Measurements from ENCODE around the gene TSFM. TPM values are rescaled to one million over a fixed set of nuclear protein-coding genes. Genes with fewer than 3 reads are reported as not detected.

The TSFM gene
- total and polyA plus RNA-seq, 2 donors (not counting 1 experiment from before 2014, with no cell fraction given), result 15.5 to 16.8 TPM

- no peaks in the 10 kb centered on the region for H3K4me1 ChIP-seq (ENCODE audit: control insufficient read depth, extremely low read depth, insufficient read depth, low read length)
- H3K36me3 ChIP-seq (ENCODE audit: control insufficient read depth, insufficient read depth, low read length), result peaks cover 3% of the 10 kb centered on the region
- no peak for DNase-seq (ENCODE audit: low read depth in 2 of 2)
- no peak overlapping the region for H2AFZ ChIP-seq (ENCODE audit: low read length)
- H3K27me3 ChIP-seq (ENCODE audit: control insufficient read depth, insufficient read depth, low read length), result no peaks in the 10 kb centered on the region
- H3K27ac ChIP-seq (ENCODE audit: insufficient read depth, low read length), result no peak overlapping the region
- peak overlapping the region in 1 of 4 experiments; percentile 100 for H3K4me3 ChIP-seq (replicated peaks in 1 of 4; ENCODE audit: control extremely low read depth in 1 of 4, insufficient read depth in 1 of 4, low read depth in 3 of 4, low read length in 4 of 4)
- H3K4me2 ChIP-seq (ENCODE audit: extremely low read depth, insufficient read depth, low read length), result no peak overlapping the region
- no peaks in the 10 kb centered on the region for H3K9me3 ChIP-seq (ENCODE audit: control insufficient read depth, insufficient read depth, low read depth, low read length)
- H3K9ac ChIP-seq (ENCODE audit: insufficient read depth, low read length), result no peak overlapping the region
- H3K79me2 ChIP-seq (ENCODE audit: control insufficient read depth, insufficient read depth, low read length), result peaks cover 16% of the 10 kb centered on the region
- TF ChIP-seq EZH2 (IDR thresholded peaks at IDR 0.05; ENCODE audit: low read length, missing control alignments), result no peak
- no peak for TF ChIP-seq CTCF (conservative IDR thresholded peaks at IDR 0.05 in 1 of 2, IDR thresholded peaks at IDR 0.05 in 1 of 2; ENCODE audit: low read depth in 1 of 2, low read length in 2 of 2)
- no peaks in the 10 kb centered on the region for H4K20me1 ChIP-seq (ENCODE audit: control insufficient read depth, extremely low read depth, insufficient read depth, low read length)
These were observed 362 bp upstream of the TSFM start for GRCh38 chr12:57782243-57782607.

DNA sequence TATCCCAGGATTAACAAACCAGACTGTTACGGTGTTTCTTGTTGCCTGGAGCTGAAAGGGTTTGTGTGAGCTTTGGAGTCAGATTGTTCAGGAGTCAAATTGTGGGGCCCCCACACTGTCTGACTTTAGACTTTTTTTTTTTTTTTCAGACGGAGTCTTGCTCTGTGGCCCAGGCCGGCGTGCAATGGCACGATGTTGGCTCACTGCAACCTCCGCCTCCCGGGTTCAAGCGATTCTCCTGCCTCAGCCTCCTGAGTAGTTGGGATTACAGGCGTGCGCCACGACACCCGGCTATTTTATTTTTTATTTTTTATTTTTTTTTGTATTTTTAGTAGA lies 847 bp downstream of the TSFM start:
- Histone ChIP-seq H3K27ac (ENCODE audit: insufficient read depth, low read length) (peak overlapping the region; percentile 64), H3K79me2 (ENCODE audit: control insufficient read depth, insufficient read depth, low read length) (peaks cover 16% of the 10 kb centered on the region), H3K4me2 (ENCODE audit: extremely low read depth, insufficient read depth, low read length) (peak overlapping the region; percentile 99), H3K9me3 (ENCODE audit: control insufficient read depth, insufficient read depth, low read depth, low read length) (no peaks in the 10 kb centered on the region), H3K27me3 (ENCODE audit: control insufficient read depth, insufficient read depth, low read length) (no peaks in the 10 kb centered on the region), H3K4me1 (ENCODE audit: control insufficient read depth, extremely low read depth, insufficient read depth, low read length) (no peaks in the 10 kb centered on the region), H4K20me1 (ENCODE audit: control insufficient read depth, extremely low read depth, insufficient read depth, low read length) (no peaks in the 10 kb centered on the region), H2AFZ (ENCODE audit: low read length) (no peak overlapping the region), H3K9ac (ENCODE audit: insufficient read depth, low read length) (peak overlapping the region; percentile 72), H3K4me3 (replicated peaks in 1 of 4; ENCODE audit: control extremely low read depth in 1 of 4, insufficient read depth in 1 of 4, low read depth in 3 of 4, low read length in 4 of 4) (peak overlapping the region; percentile 91 to 100 (median 93)), H3K36me3 (ENCODE audit: control insufficient read depth, insufficient read depth, low read length) (peaks cover 3% of the 10 kb centered on the region)
- TF ChIP-seq EZH2 (IDR thresholded peaks at IDR 0.05; ENCODE audit: low read length, missing control alignments), result no peak
- no peak for TF ChIP-seq CTCF (conservative IDR thresholded peaks at IDR 0.05 in 1 of 2, IDR thresholded peaks at IDR 0.05 in 1 of 2; ENCODE audit: low read depth in 1 of 2, low read length in 2 of 2)
- no peak for DNase-seq (ENCODE audit: low read depth in 2 of 2)

DNA sequence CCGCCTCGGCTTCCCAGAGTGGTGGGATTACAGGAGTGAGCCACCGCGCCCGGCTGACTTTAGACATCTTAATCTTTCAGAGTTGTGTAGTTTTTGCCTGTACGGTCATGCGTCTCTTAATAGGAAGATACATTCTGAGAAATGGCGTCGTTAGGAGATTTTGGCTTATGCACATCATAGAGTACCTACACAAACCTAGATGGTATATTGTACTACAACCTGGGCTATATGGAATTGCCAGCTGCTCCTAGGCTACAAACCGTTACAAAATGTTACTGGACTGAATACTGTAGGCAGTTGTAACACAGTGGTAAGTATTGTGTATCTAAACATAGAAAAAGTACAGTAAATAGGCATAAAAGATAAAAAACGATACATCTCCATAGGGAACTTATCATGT lies 1.3 kb downstream of the TSFM start:
- H3K4me2 ChIP-seq (ENCODE audit: extremely low read depth, insufficient read depth, low read length), result no peak overlapping the region
- no peaks in the 10 kb centered on the region for H3K9me3 ChIP-seq (ENCODE audit: control insufficient read depth, insufficient read depth, low read depth, low read length)
- H3K27ac ChIP-seq (ENCODE audit: insufficient read depth, low read length), result no peak overlapping the region
- H2AFZ ChIP-seq (ENCODE audit: low read length), result no peak overlapping the region
- H3K9ac ChIP-seq (ENCODE audit: insufficient read depth, low read length), result no peak overlapping the region
- peaks cover 16% of the 10 kb centered on the region for H3K79me2 ChIP-seq (ENCODE audit: control insufficient read depth, insufficient read depth, low read length)
- no peaks in the 10 kb centered on the region for H3K27me3 ChIP-seq (ENCODE audit: control insufficient read depth, insufficient read depth, low read length)
- peak overlapping the region in 1 of 4 experiments; percentile 100 for H3K4me3 ChIP-seq (replicated peaks in 1 of 4; ENCODE audit: control extremely low read depth in 1 of 4, insufficient read depth in 1 of 4, low read depth in 3 of 4, low read length in 4 of 4)
- peaks cover 3% of the 10 kb centered on the region for H3K36me3 ChIP-seq (ENCODE audit: control insufficient read depth, insufficient read depth, low read length)
- no peaks in the 10 kb centered on the region for H3K4me1 ChIP-seq (ENCODE audit: control insufficient read depth, extremely low read depth, insufficient read depth, low read length)
- DNase-seq (ENCODE audit: low read depth in 2 of 2), result no peak
- no peaks in the 10 kb centered on the region for H4K20me1 ChIP-seq (ENCODE audit: control insufficient read depth, extremely low read depth, insufficient read depth, low read length)
- TF ChIP-seq EZH2 (IDR thresholded peaks at IDR 0.05; ENCODE audit: low read length, missing control alignments) (no peak), CTCF (conservative IDR thresholded peaks at IDR 0.05 in 1 of 2, IDR thresholded peaks at IDR 0.05 in 1 of 2; ENCODE audit: low read depth in 1 of 2, low read length in 2 of 2) (no peak)

All from fibroblast of lung (primary cell).